OCI-LY1 (cell line): ENCODE data around the gene ROCK2.

Experiments used
- EZH2 ChIP-seq: fragments of 200-600 bp; sonication (generic), shearing (Covaris generic); IDR thresholded peaks from 2 replicates; pipeline ENCODE4 v1.8.0; 2017; ENCODE audit warnings: borderline replicate concordance, mixed run types, mild to moderate bottlenecking, antibody characterized with exemption, low read length, moderate library complexity, mixed read lengths
- TF ChIP-seq, protein P1 (sequence below): fragments of 200-600 bp; sonication (generic), shearing (Covaris generic); IDR thresholded peaks from 2 replicates; pipeline ENCODE4 v1.5.1; 2017; ENCODE audit warnings: mild to moderate bottlenecking, antibody characterized with exemption, low read length, moderate library complexity, mixed read lengths

DNA sequence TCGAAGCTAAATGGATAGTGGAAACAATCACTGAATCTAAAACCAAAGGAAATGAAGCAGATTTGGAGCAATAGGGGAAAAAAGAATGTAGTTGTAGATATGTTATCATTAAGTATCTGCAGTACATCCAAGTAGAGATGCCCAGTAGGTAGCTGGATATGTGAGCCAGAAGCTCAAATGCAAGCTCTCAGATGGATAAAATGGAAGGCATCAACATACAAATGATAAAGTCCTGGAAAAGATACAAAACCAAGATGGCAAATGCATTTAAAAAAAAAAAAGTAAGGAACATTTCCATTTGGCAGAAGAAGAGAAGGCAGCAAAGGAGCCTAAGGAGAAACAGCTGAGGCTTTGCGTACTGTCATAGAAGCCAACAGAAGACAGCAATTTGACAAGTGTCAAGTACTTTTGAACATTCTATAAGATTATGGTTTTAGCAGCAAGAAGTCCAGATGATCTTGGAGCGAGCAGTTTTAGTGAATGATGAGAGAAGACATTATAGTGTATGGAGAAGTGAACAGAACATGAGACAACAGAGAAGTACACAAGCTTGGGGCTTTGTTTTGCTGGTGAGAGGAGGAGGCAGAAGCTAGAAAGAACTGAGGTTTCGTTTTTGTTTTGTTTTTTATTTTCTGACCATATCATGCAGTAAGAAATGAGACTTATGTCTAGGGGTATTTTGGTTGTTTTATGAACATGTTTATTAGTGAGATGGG, 18.3 kb downstream of the ROCK2 start:
- TF ChIP-seq, protein P1, sequence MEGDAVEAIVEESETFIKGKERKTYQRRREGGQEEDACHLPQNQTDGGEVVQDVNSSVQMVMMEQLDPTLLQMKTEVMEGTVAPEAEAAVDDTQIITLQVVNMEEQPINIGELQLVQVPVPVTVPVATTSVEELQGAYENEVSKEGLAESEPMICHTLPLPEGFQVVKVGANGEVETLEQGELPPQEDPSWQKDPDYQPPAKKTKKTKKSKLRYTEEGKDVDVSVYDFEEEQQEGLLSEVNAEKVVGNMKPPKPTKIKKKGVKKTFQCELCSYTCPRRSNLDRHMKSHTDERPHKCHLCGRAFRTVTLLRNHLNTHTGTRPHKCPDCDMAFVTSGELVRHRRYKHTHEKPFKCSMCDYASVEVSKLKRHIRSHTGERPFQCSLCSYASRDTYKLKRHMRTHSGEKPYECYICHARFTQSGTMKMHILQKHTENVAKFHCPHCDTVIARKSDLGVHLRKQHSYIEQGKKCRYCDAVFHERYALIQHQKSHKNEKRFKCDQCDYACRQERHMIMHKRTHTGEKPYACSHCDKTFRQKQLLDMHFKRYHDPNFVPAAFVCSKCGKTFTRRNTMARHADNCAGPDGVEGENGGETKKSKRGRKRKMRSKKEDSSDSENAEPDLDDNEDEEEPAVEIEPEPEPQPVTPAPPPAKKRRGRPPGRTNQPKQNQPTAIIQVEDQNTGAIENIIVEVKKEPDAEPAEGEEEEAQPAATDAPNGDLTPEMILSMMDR: no peak
- TF ChIP-seq EZH2: no peak
